Tibial artery (tissue), 4 donors: ENCODE results near the gene ATP5F1B.

ENCODE experiments used
- DNase-seq, 2 donors: peaks; one replicate each; pipeline ENCODE4 v3.0.0-alpha.2; 2019
- H3K27ac ChIP-seq, 2 donors: fragments of 200-600 bp; sonication (generic) in 1 of 2; 1 replicate in 1 of 2; 2 replicates in 1 of 2; pipeline ENCODE4 v1.5.1; 2018 to 2019; ENCODE audit warnings: mild to moderate bottlenecking in 1 of 2
- H3K27me3 ChIP-seq, 2 donors: fragments of 200-600 bp; sonication (generic) in 1 of 2; one replicate each; pipeline versions ENCODE4 v1.5.1 to v1.6.0; 2016 to 2019
- H3K36me3 ChIP-seq, 3 donors: fragments of 200-600 bp; sonication (generic) in 2 of 3; one replicate each; pipeline ENCODE4 v1.5.1; 2016 to 2019; ENCODE audit warnings: mild to moderate bottlenecking in 2 of 3
- H3K4me1 ChIP-seq, 4 donors: fragments of 200-600 bp; sonication (generic) in 2 of 4; 1 replicate in 3 of 4; 2 replicates in 1 of 4; pipeline ENCODE4 v1.5.1; 2016 to 2019
- H3K4me3 ChIP-seq, 2 donors: fragments of 200-600 bp; sonication (generic) in 1 of 2; 1 replicate in 1 of 2; 2 replicates in 1 of 2; pipeline ENCODE4 v1.5.1; 2018 to 2019; ENCODE audit warnings: mild to moderate bottlenecking in 2 of 2
- H3K9me3 ChIP-seq, 3 donors: fragments of 200-600 bp; sonication (generic) in 1 of 3; one replicate each; pipeline ENCODE4 v1.5.1; 2016 to 2019
- intact Hi-C: fragments of 100-400 bp; cut with DNase I; formaldehyde crosslinking; loops from one replicate; pipeline ENCODE4 v1.15.0; 2023; ENCODE audit warnings: low total_unique reads
- TF ChIP-seq, protein P1 (sequence below), 2 experiments: fragments of 200-600 bp in 1 of 2; fragments of 450-650 bp in 1 of 2; IDR thresholded peaks; one replicate each; pipeline ENCODE4 v1.5.1; 2017 to 2019; ENCODE audit warnings: antibody characterized with exemption in 2 of 2, mild to moderate bottlenecking in 1 of 2, moderate library complexity in 1 of 2

ATP5F1B gene

GRCh38 chr12:56644654-56645053, 1.1 kb downstream of the ATP5F1B start:
- H3K4me3 ChIP-seq: peak overlapping the region; percentile 87 to 96
- peaks cover 0 to 24% (median 20%) of the 10 kb centered on the region in 4 donors for H3K4me1 ChIP-seq
- H3K9me3 ChIP-seq: no peaks in the 10 kb centered on the region
- no peaks in the 10 kb centered on the region for H3K27me3 ChIP-seq
- peaks cover 45 to 48% (median 47%) of the 10 kb centered on the region in 3 donors for H3K36me3 ChIP-seq
- DNase-seq: no peak
- intact Hi-C loops: loop anchor here (5.0 to 10.0 kb wide), 2 partner anchors 43 to 80 kb away; partner anchors contain the start of genes NACA and PTGES3
- peak overlapping the region; percentile 91 to 96 for H3K27ac ChIP-seq
- TF ChIP-seq, protein P1, sequence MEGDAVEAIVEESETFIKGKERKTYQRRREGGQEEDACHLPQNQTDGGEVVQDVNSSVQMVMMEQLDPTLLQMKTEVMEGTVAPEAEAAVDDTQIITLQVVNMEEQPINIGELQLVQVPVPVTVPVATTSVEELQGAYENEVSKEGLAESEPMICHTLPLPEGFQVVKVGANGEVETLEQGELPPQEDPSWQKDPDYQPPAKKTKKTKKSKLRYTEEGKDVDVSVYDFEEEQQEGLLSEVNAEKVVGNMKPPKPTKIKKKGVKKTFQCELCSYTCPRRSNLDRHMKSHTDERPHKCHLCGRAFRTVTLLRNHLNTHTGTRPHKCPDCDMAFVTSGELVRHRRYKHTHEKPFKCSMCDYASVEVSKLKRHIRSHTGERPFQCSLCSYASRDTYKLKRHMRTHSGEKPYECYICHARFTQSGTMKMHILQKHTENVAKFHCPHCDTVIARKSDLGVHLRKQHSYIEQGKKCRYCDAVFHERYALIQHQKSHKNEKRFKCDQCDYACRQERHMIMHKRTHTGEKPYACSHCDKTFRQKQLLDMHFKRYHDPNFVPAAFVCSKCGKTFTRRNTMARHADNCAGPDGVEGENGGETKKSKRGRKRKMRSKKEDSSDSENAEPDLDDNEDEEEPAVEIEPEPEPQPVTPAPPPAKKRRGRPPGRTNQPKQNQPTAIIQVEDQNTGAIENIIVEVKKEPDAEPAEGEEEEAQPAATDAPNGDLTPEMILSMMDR (IDR thresholded peaks at IDR 0.05): no peak

- TF ChIP-seq, protein P1 (IDR thresholded peaks at IDR 0.05): no peak
- Histone ChIP-seq H3K27ac (no peak overlapping the region), H3K4me3 (no peak overlapping the region), H3K27me3 (no peaks in the 10 kb centered on the region), H3K9me3 (no peaks in the 10 kb centered on the region), H3K4me1 (peaks cover 0 to 26% (median 20%) of the 10 kb centered on the region in 4 donors), H3K36me3 (peaks cover 67 to 70% (median 67%) of the 10 kb centered on the region in 3 donors)
- DNase-seq: no peak
- intact Hi-C loops: loop anchor here (10.0 kb wide), 1 partner anchor 84 kb away; the partner anchor contains the start of gene NACA
Measured at GRCh38 chr12:56641219-56641618, 4.6 kb downstream of the ATP5F1B start.

DNA sequence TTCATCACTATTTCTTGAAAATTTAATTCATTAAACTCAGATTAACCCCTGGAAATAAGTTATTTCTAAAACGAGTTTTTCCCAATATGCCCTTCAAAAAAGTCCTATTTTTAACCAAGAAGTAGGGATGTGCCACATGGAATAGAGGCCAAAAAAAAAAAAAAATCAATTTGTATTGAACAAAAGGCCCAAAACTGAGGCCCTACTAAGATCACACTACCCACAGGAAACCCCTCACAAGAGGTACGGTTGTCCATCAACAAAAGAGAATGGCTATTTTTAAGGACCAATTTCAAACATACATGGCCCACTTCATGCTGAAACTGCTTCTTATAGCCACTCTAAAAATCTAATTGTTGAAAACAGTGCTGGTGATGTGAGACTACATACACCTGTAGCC, 8.2 kb downstream of the ATP5F1B start:
- H3K27me3 ChIP-seq: no peaks in the 10 kb centered on the region
- H3K4me1 ChIP-seq: peaks cover 0 to 25% (median 23%) of the 10 kb centered on the region in 4 donors
- no peak overlapping the region for H3K4me3 ChIP-seq
- peak overlapping the region; percentile 88 to 92 for H3K27ac ChIP-seq
- TF ChIP-seq, protein P1 (IDR thresholded peaks at IDR 0.05): no peak
- intact Hi-C loops: loop anchor here (2.0 kb wide), 1 partner anchor 115 kb away; no protein-coding TSS in a partner anchor
- no peaks in the 10 kb centered on the region for H3K9me3 ChIP-seq
- no peak for DNase-seq
- H3K36me3 ChIP-seq: peaks cover 49 to 51% (median 50%) of the 10 kb centered on the region in 3 donors

- Histone ChIP-seq H3K27me3 (no peaks in the 10 kb centered on the region), H3K27ac (peak overlapping the region; percentile 88 to 92), H3K4me1 (peaks cover 0 to 32% (median 30%) of the 10 kb centered on the region in 4 donors), H3K9me3 (no peaks in the 10 kb centered on the region), H3K4me3 (peak overlapping the region; percentile 63 to 86), H3K36me3 (peaks cover 42 to 44% (median 43%) of the 10 kb centered on the region in 3 donors)
- DNase-seq: peak; percentile 100
- intact Hi-C loops: loop anchor here (2.0 kb wide), 1 partner anchor 114 kb away; no protein-coding TSS in a partner anchor
- TF ChIP-seq, protein P1 (IDR thresholded peaks at IDR 0.05): peak; percentile 42 to 50
Measured at GRCh38 chr12:56636675-56637540, 8.9 kb downstream of the ATP5F1B start.

DNA sequence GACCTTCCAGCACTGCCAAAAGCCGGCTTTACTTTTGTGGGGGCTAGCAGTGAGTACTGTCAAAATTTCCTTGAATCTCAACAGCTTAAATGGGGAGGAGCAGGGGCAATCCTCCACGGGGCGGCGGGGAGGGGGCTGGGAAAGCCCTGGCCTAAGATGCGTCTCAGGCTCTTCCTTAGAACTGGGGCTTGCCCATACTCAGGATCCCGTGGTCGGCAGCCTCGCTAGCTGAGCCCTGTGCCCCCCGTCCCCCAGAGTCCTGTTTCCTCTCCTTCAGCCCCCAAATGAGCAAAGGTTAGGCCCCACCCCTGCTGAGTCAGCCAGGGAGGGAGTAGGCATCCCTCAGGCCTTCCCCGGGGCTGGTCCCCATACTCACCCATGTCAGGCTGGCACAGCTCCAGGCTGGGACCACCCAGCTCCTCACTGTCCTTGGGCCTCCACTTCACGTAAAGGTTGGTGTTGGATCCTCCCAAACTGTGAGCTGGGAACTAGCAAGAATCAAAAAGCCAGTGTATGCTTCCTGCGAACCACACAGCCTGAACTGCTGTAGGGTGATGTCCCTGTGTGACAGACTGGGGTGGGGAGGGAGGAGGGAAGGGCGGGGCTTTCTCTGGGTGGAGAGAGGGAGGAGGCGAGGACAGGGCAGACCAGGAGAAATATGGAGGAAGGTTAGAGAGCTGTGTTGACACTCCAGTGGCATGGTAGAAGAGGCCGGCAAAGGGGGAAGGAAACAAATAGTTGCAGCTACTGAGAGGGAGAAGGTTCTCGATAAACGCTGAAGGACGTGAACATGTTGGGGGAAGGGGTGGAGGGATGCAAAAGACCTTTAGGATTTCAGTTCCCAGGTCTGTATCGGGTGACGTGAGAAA, 9.7 kb downstream of the ATP5F1B start:
- DNase-seq: peak; percentile 95 to 98
- Histone ChIP-seq H3K27me3 (no peaks in the 10 kb centered on the region), H3K27ac (peak overlapping the region; percentile 88 to 92), H3K9me3 (no peaks in the 10 kb centered on the region), H3K36me3 (peaks cover 34 to 36% (median 34%) of the 10 kb centered on the region in 3 donors), H3K4me3 (peak overlapping the region; percentile 63 to 86), H3K4me1 (peaks cover 0 to 41% (median 38%) of the 10 kb centered on the region in 4 donors)
- TF ChIP-seq, protein P1 (IDR thresholded peaks at IDR 0.05): no peak
- intact Hi-C loops: loop anchor here (2.0 kb wide), 1 partner anchor 113 kb away; no protein-coding TSS in a partner anchor
